Activated T-cell treated with anti-CD3 and anti-CD28 coated beads for 48 hours (primary cell): ENCODE measurements around the gene PGBD1.
A peak's percentile ranks its signal among the peaks of the same experiment; 100 is the strongest.

Source experiments
- DNase-seq: peaks from one replicate; pipeline ENCODE4 v3.0.0-alpha.2; 2020; ENCODE audit warnings: low read depth

The PGBD1 gene

DNA sequence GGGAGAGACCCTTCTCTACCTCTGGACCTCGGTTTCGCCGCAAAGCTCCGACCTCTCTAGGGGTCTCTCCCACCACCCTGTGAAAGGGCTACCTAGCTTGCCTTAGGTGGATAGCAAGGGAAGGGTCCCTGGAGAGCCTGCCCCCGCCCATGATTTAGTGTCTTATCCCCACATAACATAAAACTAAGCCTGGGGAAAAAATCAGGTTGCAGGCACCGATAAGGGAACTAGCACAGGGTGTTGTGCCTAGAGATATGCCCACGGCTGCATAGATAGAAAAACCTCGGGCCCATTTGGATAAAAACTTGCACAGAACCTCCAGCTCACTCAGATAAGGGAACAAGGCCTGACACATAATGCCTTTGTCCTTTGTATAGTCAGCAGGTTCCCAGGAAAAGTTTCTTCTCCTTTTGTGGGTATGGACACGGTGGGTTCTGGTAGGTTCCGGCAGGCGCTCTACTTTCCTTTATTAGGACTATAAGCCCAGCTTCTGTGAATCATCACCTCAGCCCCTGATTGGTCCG, 53.7 kb downstream of the PGBD1 start:
- DNase-seq = no peak

DNA sequence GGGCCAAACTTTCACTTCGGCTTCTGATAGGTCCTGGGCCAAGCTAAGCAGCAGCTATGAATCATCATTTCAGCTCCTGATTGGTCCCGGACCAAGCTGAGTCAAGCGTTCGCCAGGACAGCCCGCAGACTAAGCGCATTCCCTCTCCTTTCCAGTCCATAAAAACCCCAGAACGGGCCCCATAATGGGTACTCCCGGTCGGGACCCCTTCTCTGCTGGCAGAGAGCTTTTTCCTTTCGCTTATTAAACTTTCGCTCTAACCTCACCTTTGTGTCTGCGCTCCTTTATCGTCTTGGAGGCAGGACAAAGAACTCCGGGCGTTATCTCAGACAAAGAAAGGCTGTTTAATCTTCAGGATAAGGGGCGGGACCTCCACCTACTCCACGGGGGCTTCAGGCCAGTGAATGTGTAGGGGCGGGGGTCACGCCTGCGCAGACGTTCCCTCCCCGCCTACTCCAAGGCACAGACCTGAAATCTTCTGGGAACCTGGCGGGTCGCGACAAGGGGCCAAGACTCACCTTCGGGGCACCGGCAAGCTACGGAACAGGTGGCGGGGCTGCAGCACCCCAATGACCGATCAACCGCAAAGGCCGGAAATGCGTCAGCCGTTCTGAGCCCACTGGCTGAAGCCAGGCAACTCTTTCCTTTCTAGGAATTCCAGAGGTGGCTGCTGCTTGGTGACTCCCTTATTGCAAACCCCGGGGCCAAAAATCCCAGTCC, 54.4 kb downstream of the PGBD1 start, which contains the start of gene ZSCAN31:
TSS of gene ZSCAN31 (minus strand) at position 585 of the 720 bp plus-strand sequence. CDS start 6,465 bp downstream, outside the sequence.
- DNase-seq = peak; percentile 56

DNA sequence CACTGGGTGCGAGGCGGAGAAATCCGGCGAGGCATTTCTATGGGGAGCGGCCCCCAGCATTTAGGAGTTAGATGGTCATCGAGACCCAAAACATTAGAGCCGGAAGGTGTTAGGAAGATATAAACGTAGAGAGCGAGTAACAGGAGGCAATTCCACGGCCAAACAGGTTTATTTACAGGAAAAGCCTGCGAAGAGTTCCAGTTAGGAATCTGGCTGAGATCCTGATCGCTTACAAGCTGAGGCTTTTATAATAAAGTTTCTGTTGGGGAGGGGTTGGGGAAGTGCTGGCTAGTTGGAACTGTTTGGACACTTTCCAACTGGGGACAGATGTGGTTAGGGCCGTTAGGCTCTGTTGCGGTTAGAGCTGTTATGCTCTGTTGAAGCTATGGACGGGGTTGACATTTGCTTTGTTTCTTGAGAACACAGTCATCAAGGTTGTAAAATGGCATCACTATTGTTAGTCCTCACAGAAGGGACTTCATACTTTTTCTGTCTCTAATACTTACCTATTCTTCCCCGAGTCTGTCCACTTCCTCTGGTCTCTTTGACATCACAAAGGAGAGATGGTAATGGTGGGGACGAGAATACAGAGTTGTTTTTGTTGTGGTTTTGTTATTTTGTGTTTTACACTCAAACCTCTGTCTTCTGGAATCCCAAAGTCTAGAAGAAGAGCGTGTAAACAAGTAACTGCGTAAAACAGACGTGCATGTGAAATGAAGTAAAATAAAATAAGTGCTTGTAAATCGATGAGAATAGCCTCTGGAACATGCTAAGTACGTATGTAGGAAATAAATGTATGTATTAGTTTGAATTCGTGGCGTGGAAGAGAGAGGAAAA, 55.1 kb downstream of the PGBD1 start:
- DNase-seq = no peak

DNA sequence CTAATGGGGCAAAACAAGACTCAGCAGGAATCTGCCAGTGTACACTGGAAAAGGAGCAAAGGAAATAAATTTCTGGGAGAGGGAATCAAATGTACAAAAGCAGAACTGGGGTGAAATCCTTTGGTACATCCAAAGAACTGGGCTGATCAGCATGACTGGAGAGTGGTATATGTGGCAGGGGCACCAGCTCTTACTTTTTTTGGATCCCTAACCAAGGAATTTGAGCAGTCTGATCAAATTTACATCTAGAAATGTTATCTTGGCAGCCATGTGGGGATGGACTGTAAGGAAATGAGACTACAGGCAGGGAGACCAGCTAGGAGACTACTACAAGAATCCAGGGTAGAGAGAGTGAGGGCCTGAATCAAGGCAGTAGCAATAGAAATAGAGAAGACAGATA, 55.7 kb downstream of the PGBD1 start:
- DNase-seq = no peak

DNA sequence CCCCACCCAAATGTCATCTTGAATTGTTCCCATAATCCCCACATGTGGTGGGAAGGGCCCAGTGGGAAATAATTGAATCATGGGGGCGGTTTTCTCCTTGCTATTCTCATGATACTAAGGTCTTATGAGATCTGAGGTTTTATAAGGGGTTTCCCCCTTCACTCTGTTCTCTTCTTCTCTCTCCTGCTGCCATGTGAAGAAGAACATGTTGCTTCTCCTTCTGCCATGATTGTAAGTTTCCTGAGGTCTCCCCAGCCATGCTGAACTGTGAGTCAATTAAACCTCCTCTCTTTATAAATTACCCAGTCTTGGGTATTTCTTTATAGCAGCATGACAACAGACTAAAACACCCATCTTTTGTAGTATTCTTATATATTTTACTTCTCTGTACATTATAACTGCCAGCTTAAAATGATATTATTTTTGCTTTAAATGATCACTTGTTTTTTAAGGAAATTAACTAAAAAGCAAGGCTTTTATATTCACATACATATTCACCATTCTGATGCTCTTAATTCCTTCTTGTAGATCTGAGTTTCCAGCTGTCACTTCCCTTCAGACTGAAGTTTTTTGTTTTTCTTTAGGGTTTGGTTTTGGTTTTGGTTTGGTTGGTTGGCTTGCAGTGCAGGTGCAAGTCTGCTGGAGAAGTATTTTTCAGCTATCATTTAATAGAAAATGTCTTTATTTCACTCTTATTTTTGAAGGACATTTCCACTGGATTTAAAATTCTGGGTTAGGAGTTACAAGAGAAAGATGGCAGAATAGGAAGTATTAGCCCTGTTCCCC, 59.1 kb downstream of the PGBD1 start:
- no peak for DNase-seq

DNA sequence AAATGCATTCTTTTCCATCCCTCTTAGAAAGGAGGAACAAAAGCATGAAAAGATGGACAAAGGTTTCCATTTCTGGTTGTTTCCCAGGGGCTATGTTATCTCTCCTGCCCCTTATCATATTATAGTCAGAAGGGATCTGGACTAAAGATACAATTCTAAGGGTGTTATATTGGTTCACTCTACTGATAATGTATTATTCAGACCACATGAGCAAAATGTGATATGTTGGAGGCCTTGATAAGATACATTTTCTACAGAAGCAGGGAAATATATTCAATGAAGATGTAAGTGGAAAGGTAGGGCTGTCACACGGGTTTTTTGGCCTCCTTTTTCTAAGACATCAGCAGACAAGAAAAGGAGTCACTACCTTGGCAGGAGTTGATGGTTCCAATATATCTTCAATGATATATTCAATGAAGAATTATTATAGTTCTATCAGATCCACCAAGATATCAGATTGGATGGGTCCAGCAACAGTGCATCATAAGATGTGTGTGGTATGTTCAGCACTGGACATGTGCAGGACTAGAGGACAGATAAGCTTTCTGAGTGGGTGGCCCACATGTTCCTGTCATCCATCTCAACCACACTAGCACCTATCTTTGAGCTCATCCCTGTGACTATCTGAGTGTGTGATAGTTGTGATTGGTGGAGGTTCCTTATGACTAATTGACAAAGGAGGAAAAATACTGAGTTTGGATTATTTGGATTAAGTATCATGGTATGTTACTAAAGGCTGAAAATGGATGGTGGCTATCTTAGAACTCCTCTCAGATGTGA, 62.7 kb downstream of the PGBD1 start:
- no peak for DNase-seq

DNA sequence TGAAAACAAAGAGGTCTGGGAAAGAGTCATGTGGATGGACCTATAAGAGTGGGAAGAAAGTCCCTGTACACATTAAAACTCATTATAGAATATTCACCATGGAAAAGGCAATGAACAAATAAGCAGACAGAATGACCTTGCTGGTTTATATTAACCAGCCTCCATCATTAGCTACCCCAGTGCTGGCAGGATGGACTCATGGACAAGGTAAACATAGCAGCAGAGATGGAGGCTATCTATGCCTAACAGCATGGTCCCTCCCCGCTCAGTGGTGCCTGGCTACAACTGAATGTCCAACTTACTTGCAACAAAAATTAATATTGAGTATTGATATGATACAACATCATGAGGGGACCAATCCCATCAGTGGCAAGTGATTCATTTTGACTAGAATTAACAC, 63.8 kb downstream of the PGBD1 start:
- DNase-seq = no peak

DNA sequence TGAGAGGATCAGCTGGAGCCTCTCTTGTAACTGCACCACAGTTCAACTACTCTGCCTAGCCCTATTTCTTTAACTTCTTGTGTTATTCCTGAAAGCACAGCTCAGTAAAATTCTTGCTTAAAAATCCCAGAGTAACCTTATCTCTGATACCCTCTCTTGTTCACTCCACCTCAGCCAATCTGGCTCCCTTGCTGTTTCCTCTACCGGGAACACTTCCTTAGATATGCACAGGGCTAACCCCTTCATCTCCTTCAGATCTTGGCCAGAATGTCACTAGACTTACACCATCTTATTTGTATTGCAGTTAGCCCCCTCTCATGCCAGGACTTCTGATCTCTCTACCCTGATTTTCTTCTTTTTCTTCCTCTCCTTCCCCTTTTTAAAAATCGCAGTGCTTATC, 65.7 kb downstream of the PGBD1 start:
- no peak for DNase-seq

DNA sequence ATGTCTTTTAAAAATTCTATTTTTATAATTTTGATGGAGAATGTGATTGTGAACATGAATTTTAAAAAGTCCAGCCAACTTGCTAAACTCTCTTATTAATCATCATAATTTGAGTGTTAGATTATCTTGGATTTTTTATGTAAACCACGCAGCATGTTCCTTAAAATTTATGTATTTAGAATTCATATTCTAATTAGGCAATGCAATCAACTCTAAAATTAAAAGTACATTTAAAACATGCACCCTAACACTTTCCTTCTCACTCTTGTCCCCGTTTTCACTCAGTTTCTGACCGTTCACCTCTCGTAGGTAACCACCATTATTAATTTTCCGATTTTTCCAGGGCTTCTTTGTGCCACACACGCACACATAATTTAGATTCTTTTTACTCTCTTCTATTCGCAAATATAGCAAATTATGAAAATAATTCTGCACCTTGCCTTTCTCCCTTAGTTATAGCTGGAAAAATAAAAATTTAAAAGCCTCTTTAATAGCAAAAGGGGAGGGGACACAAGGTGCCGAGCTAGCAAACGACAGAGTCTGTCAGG, 68.0 kb downstream of the PGBD1 start:
- no peak for DNase-seq

DNA sequence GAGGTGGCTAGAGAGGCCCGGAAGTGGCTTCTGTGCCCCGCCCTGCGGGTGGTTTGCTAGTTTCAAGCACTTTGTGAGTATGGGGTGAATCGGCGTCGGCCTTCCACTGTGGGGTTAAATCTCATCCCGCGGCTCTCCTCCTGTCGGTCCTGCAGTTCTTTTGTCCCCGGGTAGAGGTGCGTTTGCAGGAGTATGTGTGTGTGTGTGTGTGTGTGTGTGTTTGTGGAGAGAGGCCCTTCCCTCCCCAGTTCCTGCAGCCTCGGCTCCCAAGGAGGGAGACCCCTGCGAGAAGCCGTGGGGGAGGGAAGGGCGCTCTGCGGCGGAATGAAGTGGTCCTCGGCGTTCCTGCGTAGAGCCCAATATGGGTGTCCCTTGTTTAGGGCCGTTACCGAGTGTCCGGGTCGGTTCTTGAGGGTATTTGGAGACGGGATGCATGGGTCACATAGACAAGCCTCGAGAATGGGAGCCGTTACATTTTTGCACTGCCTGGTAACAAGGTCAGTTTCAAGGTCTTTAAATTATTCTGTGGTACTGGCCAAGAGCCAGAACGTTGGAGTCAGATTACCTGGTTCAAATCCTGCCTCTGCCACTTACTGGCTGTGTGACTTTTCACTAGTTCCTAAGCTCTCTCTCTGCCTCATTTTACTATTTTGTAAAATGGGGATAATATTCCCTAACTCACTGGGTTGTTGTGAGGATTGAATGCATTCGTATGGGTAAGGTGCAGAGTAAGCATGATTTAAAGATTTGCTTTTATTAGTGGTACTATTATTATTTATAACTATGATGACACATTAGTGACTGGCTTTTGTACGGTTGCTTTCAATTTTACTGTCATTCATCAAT, 68.7 kb downstream of the PGBD1 start, which contains the start of gene ZKSCAN3:
TSS of gene ZKSCAN3 (plus strand) at position 56 of the 846 bp plus-strand sequence. CDS start 9,640 bp downstream, outside the sequence.
- DNase-seq = peak; percentile 82

DNA sequence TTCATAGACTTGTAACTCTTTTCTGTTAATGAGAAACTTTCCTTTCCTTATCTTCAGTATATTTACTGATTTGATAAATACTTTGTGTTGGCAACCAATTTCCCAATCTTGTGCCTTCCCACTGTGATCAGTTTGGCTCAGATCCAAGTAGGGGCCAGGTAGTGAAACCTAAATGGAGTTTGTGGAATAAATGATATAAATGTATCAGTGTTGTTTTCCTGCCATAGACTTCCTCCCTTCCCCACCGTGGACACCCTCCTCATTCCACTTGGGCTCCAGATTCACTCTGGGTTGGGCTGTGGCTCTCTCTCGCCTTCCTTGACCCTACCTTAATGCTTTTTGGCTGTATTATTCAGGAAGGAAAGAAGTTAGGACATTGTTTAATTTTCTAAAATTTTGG, 69.7 kb downstream of the PGBD1 start:
- no peak for DNase-seq

DNA sequence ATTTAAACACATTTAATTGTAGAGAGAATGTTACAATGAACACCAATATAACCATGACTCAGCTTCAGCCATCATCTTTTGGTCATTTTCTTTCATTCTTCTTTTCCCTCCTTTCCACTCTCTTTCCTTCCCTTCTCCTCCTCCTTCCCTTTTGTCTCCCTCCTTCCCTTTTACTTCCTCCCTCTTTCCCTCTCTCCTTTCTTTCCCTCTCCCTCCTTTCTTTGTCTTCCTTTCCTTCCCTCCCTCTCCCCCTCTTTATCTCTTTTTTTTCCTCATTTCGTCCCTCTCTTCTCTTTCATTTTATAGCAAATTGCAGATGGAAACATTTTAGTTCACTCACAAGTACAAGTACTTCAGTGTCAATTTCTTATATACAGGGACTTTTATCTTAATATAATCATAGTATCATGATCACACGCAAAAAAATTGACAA, 70.1 kb downstream of the PGBD1 start:
- no peak for DNase-seq
